ENCODE results near the gene CD63. TPM values are rescaled to one million over a fixed set of nuclear protein-coding genes. Genes with fewer than 3 reads are reported as not detected.

Gene CD63
- total RNA-seq, 1 experiment from 2014 or later: 367 TPM

DNA sequence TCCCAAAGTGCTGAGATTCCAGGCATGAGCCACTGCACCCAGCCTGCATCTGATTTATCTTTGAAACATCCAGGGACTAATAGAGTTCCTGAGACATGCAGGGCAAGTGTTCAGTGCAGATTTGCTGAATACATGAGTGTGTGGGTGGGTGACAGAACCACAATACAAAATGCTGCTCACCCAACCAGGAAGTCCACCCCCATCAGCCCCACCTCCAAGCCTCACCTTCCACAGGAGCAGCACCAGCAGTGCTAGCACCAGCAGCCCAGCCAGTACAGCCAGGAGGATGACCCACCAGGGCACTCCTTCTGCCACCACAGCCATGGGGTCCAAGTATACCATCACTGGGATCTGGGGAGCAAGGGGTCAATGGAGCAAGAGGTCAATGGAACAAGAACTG lies 41.1 kb downstream of the CD63 start:
- H3K27me3 ChIP-seq (replicated peaks; ENCODE audit: insufficient read depth, low read depth, low read length, poor library complexity): no peaks in the 10 kb centered on the region
- H3K9me3 ChIP-seq (ENCODE audit: low read depth, low read length, poor library complexity, severe bottlenecking): no peaks in the 10 kb centered on the region
- no peaks in the 10 kb centered on the region for H3K36me3 ChIP-seq (ENCODE audit: insufficient read depth, low read length, poor library complexity, severe bottlenecking)
- no peaks in the 10 kb centered on the region for H3K4me1 ChIP-seq (ENCODE audit: insufficient read depth, low read length, poor library complexity, severe bottlenecking)
- POLR2A ChIA-PET (ENCODE audit: low non-redundant PET): interaction anchor here (0.7 kb wide), 1 partner anchor 8 kb away, joined by 6 read pairs; no protein-coding TSS in a partner anchor
- intact Hi-C loops (cut with micrococcal nuclease; ENCODE audit: unreplicated experiment): no loop called here
- no peak overlapping the region for H3K27ac ChIP-seq (ENCODE audit: low read depth, low read length, poor library complexity, severe bottlenecking)
- CTCF ChIA-PET: no interaction called here
- no TSS peak for BruUV-seq (replicated peaks)
- no peak for DNase-seq (ENCODE audit: low spot score)
- TF ChIP-seq EZH2 (IDR thresholded peaks at IDR 0.05; ENCODE audit: borderline replicate concordance, low read depth, low read length, poor library complexity, severe bottlenecking): no peak
- TF ChIP-seq CTCF (conservative IDR thresholded peaks at IDR 0.05; ENCODE audit: low read depth, low read length): no peak
- H3K4me3 ChIP-seq (ENCODE audit: low read depth, low read length, poor library complexity, severe bottlenecking): no peak overlapping the region

DNA sequence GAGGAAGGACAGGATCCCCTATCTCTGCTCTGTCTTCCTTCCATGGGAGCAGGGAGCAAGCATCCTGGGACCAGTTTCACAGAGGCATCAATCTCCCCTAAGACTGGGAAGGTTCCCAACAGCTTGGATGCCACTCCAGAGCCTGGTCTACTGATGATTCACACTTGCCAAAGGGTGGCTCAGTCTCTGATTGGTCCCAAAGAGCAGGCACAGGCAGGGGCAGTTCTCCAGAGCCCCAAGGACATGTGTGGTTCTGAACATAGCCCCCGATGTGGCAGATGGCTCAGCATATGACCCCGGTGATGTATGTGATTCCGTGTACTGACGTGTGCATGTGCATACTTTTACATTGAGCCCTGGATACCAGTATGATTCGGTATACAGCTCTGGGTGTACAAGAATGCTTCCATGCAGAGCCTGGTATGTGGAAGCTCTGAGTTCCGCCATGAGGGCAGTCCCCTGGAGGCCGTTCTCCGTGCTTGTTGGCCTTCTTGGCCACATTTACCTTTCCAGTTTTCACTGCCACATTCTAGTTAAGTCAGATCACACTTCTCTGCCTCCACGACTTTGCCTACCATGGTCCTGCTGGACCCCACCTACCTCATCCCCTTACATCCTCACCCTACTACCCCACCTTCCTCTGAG lies 42.3 kb downstream of the CD63 start:
- Histone ChIP-seq H3K4me3 (ENCODE audit: low read depth, low read length, poor library complexity, severe bottlenecking) (no peak overlapping the region), H3K27me3 (replicated peaks; ENCODE audit: insufficient read depth, low read depth, low read length, poor library complexity) (no peaks in the 10 kb centered on the region), H3K4me1 (ENCODE audit: insufficient read depth, low read length, poor library complexity, severe bottlenecking) (peaks cover 5% of the 10 kb centered on the region), H3K27ac (ENCODE audit: low read depth, low read length, poor library complexity, severe bottlenecking) (no peak overlapping the region), H3K36me3 (ENCODE audit: insufficient read depth, low read length, poor library complexity, severe bottlenecking) (no peaks in the 10 kb centered on the region), H3K9me3 (ENCODE audit: low read depth, low read length, poor library complexity, severe bottlenecking) (no peaks in the 10 kb centered on the region)
- CTCF ChIA-PET: no interaction called here
- POLR2A ChIA-PET (ENCODE audit: low non-redundant PET): no interaction called here
- no peak for TF ChIP-seq EZH2 (IDR thresholded peaks at IDR 0.05; ENCODE audit: borderline replicate concordance, low read depth, low read length, poor library complexity, severe bottlenecking)
- TF ChIP-seq CTCF (conservative IDR thresholded peaks at IDR 0.05; ENCODE audit: low read depth, low read length): no peak
- intact Hi-C loops (cut with micrococcal nuclease; ENCODE audit: unreplicated experiment): no loop called here
- no peak for DNase-seq (ENCODE audit: low spot score)
- no TSS peak for BruUV-seq (replicated peaks)

GRCh38 chr12:55685671-55686070 lies 43.1 kb downstream of the CD63 start:
- H3K27ac ChIP-seq (ENCODE audit: low read depth, low read length, poor library complexity, severe bottlenecking): no peak overlapping the region
- H3K4me1 ChIP-seq (ENCODE audit: insufficient read depth, low read length, poor library complexity, severe bottlenecking): peaks cover 12% of the 10 kb centered on the region
- H3K27me3 ChIP-seq (replicated peaks; ENCODE audit: insufficient read depth, low read depth, low read length, poor library complexity): no peaks in the 10 kb centered on the region
- no peak for DNase-seq (ENCODE audit: low spot score)
- intact Hi-C loops (cut with micrococcal nuclease; ENCODE audit: unreplicated experiment): no loop called here
- POLR2A ChIA-PET (ENCODE audit: low non-redundant PET): no interaction called here
- CTCF ChIA-PET: no interaction called here
- no peaks in the 10 kb centered on the region for H3K9me3 ChIP-seq (ENCODE audit: low read depth, low read length, poor library complexity, severe bottlenecking)
- no peak overlapping the region for H3K4me3 ChIP-seq (ENCODE audit: low read depth, low read length, poor library complexity, severe bottlenecking)
- H3K36me3 ChIP-seq (ENCODE audit: insufficient read depth, low read length, poor library complexity, severe bottlenecking): no peaks in the 10 kb centered on the region
- TF ChIP-seq EZH2 (IDR thresholded peaks at IDR 0.05; ENCODE audit: borderline replicate concordance, low read depth, low read length, poor library complexity, severe bottlenecking): no peak
- TF ChIP-seq CTCF (conservative IDR thresholded peaks at IDR 0.05; ENCODE audit: low read depth, low read length): no peak
- no TSS peak for BruUV-seq (replicated peaks)
